ENCODE data around the gene ANKLE2. TPM values are rescaled to one million over a fixed set of nuclear protein-coding genes. Genes with fewer than 3 reads are reported as not detected.

The ANKLE2 gene
- total and polyA plus RNA-seq, 2 of the 8 experiments (the other 6 are each of a cell fraction or from before 2014, with no cell fraction given), result 41.0 to 64.9 TPM

- DNase-seq (ENCODE audit: low read depth in 1 of 2, low spot score in 2 of 2), result no peak
- no peak overlapping the region for H3K4me2 ChIP-seq (ENCODE audit: insufficient read depth in 1 of 2, low read depth in 2 of 2, low read length in 2 of 2)
Observed at GRCh38 chr12:132723015-132723763, 38.4 kb downstream of the ANKLE2 start.

More at GRCh38 chr12:132723015-132723763, 38.4 kb downstream of the ANKLE2 start:
- Histone ChIP-seq H2BK120ac (replicated peaks; ENCODE audit: low read depth, low read length) (no peak overlapping the region), H3K23me2 (ENCODE audit: low read depth, low read length) (no peaks in the 10 kb centered on the region), H3K4me1 (replicated peaks in 1 of 4; ENCODE audit: control insufficient read depth in 3 of 4, insufficient read depth in 4 of 4, low read length in 3 of 4) (no peaks in the 10 kb centered on the region), H3K56ac (replicated peaks; ENCODE audit: insufficient read length, low read depth, low read length) (no peak overlapping the region), H3K27me3 (replicated peaks in 1 of 4; ENCODE audit: control insufficient read depth in 3 of 4, extremely low read depth in 1 of 4, insufficient read depth in 3 of 4, low read length in 3 of 4) (no peaks in the 10 kb centered on the region; a peak in 1 of 7 replicates), H2BK5ac (ENCODE audit: low read depth, low read length) (no peak overlapping the region), H4K20me1 (replicated peaks in 1 of 2; ENCODE audit: control insufficient read depth in 1 of 2, insufficient read depth in 2 of 2, low read length in 2 of 2) (peaks cover 3 to 22% of the 10 kb centered on the region in 2 experiments), H3K4me3 (ENCODE audit: extremely low read depth in 1 of 4, insufficient read depth in 2 of 4, low read depth in 3 of 4, low read length in 4 of 4) (no peak overlapping the region), H3K9ac (replicated peaks in 1 of 4; ENCODE audit: extremely low read depth in 1 of 4, low read depth in 3 of 4, low read length in 3 of 4) (no peak overlapping the region), H3K27ac (ENCODE audit: low read depth, low read length) (no peak overlapping the region), H3K23ac (ENCODE audit: insufficient read length) (no peak overlapping the region), H3K79me1 (ENCODE audit: low read depth, low read length) (no peaks in the 10 kb centered on the region), H2BK12ac (ENCODE audit: low read depth, low read length) (no peak overlapping the region), H3K79me2 (ENCODE audit: control insufficient read depth in 1 of 2, insufficient read depth in 2 of 2, low read length in 2 of 2) (no peaks in the 10 kb centered on the region), H2BK15ac (ENCODE audit: low read length) (no peak overlapping the region), H2AFZ (ENCODE audit: low read length) (no peak overlapping the region), H4K8ac (ENCODE audit: extremely low read depth, insufficient read depth, low read length) (no peak overlapping the region), H3K9me3 (ENCODE audit: insufficient read depth in 2 of 2, low read depth in 1 of 2, low read length in 1 of 2) (no peaks in the 10 kb centered on the region), H2AK5ac (ENCODE audit: low read depth, low read length) (no peak overlapping the region), H3K18ac (ENCODE audit: extremely low read depth, low read length) (no peak overlapping the region), H4K5ac (ENCODE audit: insufficient read length, low read depth, low read length) (no peak overlapping the region), H4K91ac (replicated peaks; ENCODE audit: insufficient read length, low read length) (no peak overlapping the region), H3K4ac (replicated peaks; ENCODE audit: insufficient read length, low read depth, low read length) (no peak overlapping the region), H3K14ac (ENCODE audit: insufficient read length) (no peak overlapping the region), H3K36me3 (ENCODE audit: control insufficient read depth in 2 of 4, insufficient read depth in 4 of 4, low read length in 3 of 4) (peaks cover 32 to 78% (median 54%) of the 10 kb centered on the region in 4 experiments), H2BK20ac (ENCODE audit: low read length) (no peak overlapping the region)
- TF ChIP-seq YY1 (IDR thresholded peaks at IDR 0.05; ENCODE audit: low read depth, low read length), result no peak
- TF ChIP-seq SUZ12 (IDR thresholded peaks at IDR 0.05; ENCODE audit: low read length), result no peak
- no peak for TF ChIP-seq GABPA (IDR thresholded peaks at IDR 0.05; ENCODE audit: borderline replicate concordance, insufficient read depth, low read length)
- TF ChIP-seq TAF1 (IDR thresholded peaks at IDR 0.05; ENCODE audit: low read depth, low read length), result no peak
- TF ChIP-seq SRF (IDR thresholded peaks at IDR 0.05; ENCODE audit: low read depth, low read length), result no peak
- FAIRE-seq, result no peak
- CTCF ChIA-PET (ENCODE audit: partially characterized antibody), result interaction anchor here (0.6 kb wide), 1 partner anchor 78 kb away, joined by 3 read pairs; no protein-coding TSS in a partner anchor
- POLR2A ChIA-PET (ENCODE audit: partially characterized antibody), result interaction anchor here (0.7 to 5.7 kb wide), 6 partner anchors 10 to 720 kb away, joined by 3 to 21 read pairs (median 3); partner anchors contain the start of gene PGAM5
- 91% methylated on average over 30 of the region's 30 CpGs; no CpG with 5 or more reads in 1 of the 2 experiments for WGBS, 2 experiments (ENCODE audit: extremely low coverage in 1 of 2, insufficient coverage in 1 of 2, insufficient read length in 1 of 2, insufficient replicate concordance in 2 of 2, low coverage in 1 of 2, low lambda C conversion rate in 2 of 2, missing lambda C conversion rate in 1 of 2)

Measured in H1 (cell line).